ENCODE results near the gene BDH1.

- no peak for TF ChIP-seq CTCF (IDR thresholded peaks at IDR 0.05; ENCODE audit: insufficient read depth, low read length, poor library complexity, severe bottlenecking)
- TF ChIP-seq EZH2phosphoT487 (conservative IDR thresholded peaks at IDR 0.05; ENCODE audit: low read length) = no peak
Observed at GRCh38 chr3:197505796-197506548, 49.8 kb downstream of the BDH1 start.

Data from SU-DHL-6 (cell line).